ENCODE results near the gene NDUFS7.

NDUFS7 gene

DNA sequence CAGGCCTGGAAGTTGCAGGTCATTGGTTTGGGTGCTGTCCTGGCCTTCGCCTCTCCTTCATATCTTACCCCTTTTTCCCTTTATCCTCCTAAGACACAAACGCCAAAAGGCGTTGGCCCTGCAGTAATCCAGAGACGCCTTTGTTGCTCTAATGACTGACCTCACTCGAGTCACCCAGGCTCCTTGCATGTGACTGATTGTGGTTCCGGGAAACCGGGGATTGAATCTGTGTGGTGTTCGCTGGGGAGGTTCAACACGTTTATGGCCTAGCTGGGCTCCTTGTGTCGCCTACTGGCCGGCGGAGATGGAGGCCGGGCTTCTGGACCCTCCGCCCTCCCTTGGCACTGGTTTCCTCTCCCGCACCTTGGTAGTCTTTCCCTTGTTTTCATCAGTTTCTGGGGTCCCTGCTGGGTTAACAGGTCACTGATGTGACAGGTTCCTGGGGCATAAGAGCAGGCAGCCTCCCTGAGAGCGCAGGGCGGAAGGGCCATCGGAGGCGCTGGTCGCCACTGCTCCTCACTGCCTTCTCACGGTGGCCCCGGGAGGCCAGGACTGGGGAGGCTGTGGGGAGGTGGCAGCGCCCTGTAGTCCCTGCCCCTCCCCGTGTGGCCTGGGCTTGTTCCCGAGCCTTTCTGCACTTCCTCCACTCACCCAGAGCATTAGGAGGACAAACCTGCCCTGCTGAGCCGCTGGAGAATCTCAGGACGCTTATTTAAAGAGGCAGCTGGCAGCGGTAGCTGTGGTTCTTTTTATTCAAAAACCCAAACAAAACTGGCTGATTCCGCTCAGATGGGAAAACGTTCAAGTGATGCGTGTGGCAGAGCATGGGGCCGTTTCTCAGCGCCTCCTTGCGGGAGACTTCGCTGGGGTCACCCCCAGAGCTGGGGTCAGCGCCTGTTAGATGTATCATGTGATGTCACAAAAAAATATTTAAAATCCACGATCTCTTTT, 18.1 kb upstream of the NDUFS7 start:
- FAIRE-seq: no peak

DNA sequence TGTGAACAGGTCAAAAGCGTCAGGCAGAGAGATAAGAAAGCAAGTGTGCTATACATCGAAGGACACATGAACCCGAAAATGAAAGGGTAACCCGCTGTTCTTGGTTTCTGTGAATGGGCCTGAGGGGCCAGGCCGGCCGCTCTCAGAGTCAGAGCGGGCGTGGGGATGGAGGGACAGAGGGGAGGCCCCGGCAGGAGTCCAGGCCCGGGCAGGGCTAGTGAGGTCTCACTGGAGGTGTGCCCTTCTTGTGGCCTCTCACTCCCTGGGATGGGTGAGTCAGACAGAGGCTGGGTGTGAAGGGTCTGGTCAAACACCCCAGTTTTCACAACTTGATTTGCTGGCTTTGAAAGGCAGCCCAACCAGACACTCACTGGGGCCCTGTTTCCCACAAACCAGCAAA, 17.4 kb upstream of the NDUFS7 start:
- no peak for FAIRE-seq

DNA sequence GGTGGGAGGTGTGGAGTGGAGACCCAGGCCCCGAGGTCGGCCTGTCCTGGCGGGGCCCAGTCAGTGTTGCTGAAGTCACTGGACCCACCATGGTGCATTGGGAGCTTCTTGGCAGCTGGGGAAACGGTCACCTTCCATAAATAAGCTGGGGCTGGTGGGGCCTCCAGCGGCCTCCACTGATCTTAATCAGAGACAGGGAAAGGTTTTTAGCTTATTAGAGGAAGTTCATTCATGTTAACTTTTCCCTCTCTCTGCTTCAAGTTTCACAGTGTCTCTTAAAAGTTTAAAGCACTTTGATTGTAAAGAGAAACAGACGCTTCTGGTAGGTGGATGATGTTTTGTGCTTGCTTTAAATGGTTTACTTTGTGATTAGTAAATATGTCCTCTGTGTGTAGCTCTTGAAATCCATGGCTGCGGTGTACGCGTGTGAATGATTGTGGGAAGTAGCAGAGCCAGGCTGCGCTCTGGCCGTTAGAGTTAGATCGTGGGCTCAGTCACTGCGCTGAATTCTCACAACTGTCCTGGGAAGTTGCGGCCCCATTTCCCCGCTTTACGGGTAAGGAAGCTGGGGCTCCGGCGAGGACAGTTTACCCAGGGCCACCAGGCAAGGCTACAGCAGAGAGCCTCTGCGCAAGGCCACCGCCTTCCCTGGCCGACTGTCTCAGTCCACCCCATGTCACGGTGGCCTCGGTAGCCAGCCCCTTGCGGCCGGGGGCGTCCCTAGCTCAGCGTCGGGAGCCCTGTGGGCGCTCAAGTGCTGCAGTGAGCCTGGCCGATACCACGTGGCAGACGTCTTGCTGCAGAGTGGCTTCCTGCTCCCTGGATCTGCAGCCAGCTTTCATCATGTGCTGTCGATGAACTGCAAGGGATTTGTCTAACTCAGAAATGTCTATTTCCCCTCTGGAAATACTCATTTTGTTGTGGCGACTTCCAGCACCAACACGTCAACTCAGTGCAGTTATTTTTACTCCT, 16.5 kb upstream of the NDUFS7 start:
- no peak for FAIRE-seq

DNA sequence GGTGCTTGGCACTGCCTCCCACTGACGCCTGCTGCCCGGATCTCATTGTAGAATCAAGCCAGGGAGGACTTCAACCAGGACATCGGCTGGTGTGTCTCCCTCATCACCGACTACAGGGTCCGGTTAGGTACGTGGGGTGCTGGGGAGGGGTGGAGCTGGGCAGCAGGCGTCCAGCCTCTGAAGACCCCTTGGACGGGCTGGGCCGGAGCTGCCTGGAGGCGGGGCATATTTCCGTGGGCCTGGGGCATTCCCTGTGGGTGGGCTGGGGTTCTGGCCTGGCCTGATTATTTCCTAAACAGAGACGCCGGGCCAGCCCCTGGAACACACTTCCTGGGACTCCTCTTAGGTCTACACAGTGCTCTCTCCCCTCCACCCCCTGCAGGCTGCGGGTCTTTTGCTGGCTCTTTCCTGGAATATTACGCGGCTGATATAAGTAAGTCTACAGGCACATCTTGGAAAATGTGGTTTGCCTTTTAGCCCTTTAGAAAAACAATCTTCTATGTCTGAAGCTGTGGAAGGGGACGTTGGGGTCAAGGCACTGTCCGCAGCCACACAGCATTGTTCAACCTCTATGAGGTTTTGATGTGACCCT, 14.4 kb upstream of the NDUFS7 start:
- FAIRE-seq: no peak

DNA sequence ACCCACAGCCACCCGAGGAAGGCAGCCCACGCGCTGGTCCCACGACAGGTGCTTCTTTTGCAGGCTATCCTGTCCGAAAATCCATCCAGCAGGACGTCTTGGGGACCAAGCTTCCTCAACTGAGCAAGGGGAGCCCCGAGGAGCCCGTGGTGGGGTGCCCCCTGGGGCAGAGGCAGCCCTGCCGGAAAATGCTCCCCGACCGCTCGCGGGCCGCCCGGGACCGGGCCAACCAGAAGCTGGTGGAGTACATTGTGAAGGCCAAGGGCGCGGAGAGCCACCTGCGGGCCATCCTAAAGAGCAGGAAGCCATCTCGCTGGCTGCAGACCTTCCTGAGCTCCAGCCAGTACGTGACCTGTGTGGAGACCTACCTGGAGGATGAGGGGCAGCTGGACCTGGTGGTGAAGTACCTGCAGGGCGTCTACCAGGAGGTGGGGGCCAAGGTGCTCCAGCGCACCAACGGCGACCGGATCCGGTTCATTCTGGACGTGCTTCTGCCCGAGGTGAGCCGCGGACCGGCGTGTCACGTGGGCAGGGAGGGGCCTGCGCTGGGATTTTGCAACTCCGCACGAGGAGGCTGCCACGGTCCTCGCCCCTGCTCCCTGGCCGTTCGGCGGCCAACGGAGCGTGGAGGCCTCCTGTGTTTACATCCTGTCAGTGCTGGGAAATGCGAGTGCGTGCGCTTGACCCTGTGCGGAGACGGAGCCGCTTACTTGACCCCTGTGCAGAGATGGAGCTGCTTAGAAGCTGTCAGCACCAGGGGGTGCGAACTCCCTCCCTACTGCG, 12.9 kb upstream of the NDUFS7 start:
- FAIRE-seq: no peak

DNA sequence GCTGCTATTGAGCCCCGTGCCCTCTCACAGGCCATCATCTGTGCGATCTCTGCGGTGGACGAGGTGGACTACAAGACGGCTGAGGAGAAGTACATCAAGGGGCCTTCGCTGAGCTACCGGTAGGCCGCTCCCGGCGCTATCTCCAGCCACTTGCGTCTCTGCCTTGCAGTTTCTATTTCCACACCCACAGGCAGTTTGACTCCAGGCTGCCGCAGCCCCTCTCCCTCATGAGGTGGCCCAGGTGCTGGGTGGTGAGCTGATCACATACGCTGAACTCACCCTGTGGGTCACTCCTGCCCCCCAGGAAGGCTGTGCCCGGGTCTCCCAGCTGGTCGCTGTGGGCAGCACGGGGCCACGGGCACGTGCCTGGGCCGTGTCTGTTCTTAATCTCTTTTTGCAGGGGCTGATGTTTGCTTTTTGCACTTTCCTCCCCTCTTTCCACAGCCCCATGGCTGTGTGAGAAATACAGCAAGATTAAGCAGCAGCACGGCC, 10.6 kb upstream of the NDUFS7 start:
- FAIRE-seq: no peak

DNA sequence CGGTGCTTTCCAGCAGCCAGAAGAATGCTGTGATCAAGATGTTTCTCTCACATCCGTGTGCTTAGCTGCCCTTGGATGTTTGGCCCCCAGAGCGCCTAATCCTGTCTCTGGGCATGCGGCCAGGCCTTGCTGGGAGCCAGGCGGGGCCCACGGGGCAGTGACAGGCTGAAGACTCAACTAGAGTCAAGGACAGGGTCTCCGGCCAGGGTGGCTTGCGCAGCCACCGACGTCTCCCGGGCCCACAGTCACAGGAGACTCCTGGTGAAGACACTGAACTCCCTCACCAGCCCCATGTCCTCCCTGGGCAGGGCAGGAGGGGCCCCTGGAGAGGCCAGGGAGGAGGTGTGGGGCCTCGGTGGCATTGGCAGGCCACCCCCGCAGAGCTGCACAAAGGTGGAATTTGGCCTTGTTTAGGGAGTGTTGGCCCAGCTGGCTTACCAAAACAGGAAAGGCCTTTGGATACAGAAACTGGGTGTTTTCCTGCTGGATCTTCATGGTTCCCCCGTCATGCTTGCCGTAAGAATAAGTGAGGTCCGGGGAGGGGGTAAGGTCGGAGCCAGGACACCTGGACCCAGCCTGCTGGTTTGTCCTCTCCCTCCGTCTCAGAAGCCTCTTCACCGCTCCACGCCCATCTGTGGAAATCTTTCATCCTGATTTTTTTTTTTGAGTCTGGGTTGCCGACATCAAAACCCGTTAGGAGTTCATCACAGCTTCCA, 10.0 kb upstream of the NDUFS7 start:
- no peak for FAIRE-seq

DNA sequence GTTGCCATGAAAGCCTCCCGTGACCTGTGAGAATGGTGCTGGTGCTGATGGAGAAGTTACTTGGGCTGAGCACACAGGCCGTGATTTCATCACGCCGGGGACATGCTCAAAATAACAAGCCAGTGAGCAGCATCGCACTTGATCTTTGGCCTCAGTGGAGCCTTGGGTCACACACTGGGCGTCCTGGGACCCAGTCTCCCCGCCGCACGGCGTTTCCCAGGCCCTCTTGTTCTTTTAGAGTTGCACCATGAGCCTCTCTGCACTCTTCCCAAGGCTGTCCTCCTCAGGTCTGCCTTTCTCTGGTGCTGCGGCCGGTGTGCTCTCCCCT, 9.5 kb upstream of the NDUFS7 start:
- no peak for FAIRE-seq

DNA sequence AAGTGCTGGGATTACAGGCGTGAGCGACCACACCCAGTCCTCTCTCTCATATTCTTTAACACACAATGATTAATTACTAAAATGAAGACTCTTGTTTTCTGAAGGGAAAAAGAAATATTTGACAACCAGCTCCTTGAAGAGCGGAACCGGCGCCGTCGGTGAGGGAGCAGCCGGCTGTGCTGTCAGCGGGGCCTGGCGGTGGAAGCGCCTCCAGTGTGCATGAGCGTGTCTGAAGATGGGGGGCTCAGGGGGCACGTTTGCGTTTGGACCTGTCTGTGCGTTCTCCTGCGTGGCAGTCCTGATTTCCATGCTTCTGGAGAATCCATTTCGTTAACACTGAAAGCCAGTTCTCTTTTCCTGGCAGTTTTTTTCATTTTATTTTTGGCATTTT, 7.3 kb upstream of the NDUFS7 start:
- FAIRE-seq: no peak

DNA sequence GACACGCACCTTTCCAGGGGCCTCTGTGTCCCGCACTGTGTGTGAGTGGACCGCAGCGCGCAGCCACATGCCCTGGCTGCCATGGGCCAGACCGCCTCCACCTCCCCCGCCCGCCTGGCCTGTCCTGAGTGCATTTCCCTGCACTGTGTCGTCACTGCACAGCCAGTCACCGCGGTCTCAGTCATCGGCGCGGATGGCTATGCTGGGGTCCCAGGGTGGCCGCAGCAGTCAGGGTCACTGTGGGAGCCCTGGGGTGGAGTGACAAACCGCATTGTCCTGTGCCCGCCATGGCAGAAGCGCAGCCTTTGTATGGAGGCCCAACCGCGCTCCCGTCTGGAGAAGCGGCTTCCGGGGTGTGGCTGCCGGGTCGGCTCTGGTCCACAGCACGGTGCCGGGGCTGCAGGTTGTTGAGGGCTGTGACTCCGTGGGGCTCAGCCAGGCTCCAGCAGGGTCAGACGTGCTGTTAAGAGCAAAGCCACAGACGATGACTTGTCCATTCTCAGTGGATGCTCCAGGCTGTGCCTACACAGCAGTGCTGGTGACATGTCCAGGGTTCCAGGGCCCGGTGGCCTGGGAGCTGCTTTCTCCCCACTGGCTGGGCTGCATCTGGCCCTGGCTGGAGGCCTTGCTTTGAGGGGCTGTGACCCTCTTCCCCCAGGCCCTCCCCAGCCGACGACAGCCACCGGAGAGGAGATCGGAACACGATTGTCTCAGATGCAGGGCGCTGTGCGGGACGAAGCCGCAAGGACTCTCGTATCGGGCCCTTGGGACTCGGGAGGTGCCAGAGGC, 6.3 kb upstream of the NDUFS7 start:
- no peak for FAIRE-seq

DNA sequence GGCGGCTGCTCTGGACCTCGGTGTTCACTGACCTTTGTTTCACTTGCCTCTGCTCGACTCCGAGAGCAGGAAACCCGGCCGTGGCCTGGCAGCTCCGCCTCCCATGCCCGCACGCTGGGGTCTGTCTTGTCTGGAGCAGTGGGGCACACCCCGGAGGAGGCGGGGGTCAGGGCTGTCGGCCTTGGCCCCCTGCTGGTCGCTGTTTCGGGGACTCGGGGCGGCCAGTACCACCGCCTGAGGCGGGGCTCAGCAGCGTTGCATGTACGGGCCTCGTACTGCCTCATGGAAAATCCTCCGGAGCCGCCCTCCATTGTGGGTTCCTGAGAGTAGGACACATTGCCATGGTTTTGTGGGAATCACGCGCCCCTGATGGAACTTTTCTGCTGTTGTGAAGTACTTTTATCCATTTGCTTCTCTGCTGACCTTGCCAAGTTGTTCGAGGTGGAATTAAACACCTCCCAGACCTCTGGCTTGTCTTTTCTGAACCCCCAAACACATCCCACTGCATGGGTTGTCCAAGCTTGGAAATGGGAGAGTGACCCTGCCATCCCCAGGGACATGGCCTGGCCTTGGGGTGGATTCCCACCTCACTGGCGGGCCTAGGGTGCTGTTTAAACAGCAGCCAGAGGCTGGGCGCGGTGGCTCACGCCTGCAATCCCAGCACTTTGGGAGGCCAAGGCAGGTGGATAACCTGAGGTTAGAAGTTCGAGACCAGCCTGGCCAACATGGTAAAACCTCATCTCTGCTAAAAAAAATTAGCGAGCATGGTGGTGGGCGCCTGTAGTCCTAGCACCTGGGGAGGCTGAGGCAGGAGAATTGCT, 5.5 kb upstream of the NDUFS7 start:
- FAIRE-seq: no peak

DNA sequence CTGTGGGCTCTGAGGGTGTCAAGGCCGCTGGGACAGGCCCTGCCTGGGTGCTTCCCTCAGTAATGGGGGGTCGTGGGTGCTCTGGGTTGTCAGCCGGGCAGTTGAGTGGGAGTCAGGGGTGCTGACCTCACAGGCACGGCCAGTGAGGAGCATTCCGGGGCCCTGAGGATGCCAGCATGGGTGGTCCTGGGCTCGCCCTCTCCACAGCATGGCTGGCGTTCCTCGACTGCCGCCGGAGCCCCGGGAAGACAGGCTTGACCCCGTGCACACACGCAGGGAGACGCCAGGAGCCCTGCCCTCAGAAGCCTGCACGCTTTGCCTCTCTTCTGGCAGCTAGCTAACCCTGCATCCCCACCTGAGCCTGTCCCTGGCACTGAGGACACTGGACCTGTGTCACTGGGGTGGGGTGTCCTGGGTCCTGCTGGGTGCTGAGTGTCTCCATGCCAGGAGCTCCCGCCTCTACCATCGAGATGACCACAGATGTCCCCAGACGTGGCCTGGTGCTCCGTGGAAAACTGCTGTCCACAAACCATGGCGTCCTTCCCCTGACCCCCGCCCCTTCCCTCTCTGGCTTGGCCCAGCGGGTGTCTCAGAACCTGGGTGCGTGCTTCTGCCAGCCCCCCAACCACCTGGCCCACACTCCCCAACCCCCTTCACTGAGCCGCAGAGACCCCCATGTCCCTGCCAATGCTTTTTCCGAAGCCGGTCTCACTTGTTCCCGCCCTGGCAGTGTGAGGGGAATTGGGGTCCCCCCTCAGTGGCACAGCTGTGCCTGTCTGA, 4.4 kb upstream of the NDUFS7 start:
- no peak for FAIRE-seq

DNA sequence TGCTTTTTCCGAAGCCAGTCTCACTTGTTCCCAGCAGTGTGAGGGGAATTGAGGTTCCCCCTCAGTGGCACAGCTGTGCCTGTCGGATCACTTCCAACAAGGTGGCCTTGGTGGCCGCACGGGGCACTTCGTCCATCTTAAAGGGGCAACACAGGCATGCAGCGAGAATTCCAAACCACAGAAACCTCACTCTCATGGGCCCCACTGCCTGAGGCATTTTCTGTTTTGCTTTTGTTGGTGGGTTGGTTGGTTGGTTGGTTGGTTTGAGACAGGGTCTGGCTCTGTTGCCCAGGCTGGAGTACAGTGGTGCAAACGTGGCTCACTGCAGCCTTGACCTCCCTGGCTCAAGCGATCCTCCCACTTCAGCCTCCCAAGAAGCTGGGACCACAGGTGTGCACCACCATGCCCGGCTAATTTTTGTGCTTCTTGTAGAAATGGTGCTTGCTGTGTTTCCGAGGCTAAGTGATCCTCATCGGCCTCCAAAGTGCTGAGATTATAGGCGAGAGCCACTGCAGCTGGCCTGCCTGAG, 3.7 kb upstream of the NDUFS7 start:
- no peak for FAIRE-seq

DNA sequence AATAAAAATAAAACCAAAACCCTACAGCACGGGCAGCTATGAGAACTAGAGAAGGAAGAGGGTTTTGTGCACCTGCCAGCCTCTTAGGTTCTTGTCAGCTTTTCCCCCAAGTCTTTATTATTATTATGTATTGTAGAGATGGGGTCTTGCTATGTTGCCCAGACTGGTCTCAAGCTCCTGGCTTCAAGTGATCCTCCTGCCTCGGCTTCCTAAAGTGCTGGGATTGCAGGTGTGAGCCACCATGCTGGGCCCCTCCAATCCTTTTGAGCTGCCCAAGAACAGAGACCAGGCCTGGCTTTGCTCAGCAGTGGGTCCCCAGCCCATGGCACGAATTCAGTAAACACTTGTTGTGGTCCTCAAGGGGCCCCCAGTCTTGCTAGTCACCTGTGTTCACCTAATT, 1.5 kb upstream of the NDUFS7 start:
- FAIRE-seq: no peak

DNA sequence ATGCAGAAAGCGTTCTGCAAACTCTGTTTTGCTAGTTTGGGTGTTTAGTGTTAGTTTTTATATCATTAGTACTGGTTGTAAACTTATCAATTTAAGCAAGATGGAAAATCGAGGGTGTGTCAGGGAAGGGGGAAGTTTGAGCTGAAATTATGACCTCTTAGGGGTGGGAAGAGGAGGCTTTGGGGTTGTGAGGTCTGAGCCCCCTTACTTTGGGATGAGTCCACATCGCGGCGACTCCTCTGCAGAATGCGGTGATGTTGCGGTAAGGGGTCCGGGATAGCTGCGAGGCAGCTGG, 743 bp upstream of the NDUFS7 start:
- no peak for FAIRE-seq

DNA sequence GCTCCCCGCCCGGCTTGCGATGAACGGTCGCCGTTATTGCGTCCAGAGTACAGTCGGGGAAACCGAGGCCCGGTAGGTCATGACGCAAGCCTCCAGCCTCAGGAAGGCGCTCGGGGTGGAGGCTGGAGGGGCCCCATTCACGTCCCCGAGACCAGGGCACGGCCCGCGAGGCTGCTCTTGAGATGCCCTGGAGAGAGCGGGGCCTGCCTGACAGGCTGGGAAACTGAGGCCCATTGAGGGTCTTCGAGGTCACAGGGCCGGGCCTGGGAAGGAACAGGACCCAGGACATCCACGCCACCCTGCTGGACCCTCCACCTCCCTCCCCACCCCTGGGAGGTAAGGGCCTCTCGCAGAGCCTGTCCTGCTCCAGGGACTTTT, 367 bp downstream of the NDUFS7 start:
- no peak for FAIRE-seq

DNA sequence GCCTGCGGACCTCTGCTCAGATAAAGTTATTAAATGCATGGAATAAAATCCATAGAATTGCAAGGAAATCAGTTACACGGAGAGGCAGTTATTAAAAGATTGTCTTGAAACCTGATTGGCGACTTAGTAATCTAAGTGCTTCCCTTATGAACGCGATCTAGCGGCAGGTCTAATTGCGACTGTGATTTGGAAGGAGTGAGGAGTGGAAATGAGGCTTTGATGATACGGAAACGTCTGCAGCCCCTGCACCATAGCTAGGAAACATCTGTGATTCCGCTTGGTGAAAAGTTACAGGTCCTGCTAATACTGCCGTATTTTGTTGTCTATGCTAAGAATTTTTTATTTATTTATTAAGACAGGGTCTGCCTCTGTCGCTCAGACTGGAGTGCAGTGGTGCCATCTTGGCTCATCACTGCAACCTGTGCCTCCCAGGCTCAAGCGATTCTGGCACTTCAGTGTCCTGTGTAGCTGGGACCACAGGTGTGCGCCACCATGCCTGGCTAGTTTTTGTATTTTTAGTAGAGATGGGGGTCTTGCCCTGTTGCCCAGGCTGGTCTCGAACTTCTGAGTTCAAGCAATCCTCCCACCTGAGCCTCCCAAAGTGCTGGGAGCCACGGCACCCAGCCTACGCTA, 887 bp downstream of the NDUFS7 start:
- no peak for FAIRE-seq

DNA sequence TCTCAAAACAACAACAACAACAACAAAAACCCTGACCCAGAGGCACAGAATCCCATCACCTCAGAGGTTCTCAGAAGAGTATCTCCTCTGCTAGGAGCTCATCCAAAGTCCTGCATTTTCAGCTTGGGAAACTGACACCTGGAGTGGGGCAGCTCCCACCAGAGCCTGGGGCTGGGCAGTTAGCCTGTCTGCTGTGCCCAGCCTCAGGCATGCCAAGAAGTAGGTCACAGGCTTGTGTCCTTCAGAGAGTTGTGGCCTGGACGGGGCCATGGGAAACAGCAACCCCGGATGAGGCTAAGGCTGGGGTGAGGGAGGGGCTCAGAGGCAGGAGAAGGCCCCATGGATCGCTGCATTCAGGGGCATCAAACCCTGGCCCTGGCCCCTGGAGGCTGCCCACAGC, 2.1 kb downstream of the NDUFS7 start:
- no peak for FAIRE-seq

Measured in colon (tissue), 2 donors.